Measurements from ENCODE around the gene ELOVL5. TPM values are rescaled to one million over a fixed set of nuclear protein-coding genes. Genes with fewer than 3 reads are reported as not detected.

ELOVL5 gene
- total RNA-seq, 4 donors from 2014 or later: 58.4 to 97.0 (median 69.7) TPM

- peak; percentile 54 to 99 for TF ChIP-seq EP300 (IDR thresholded peaks at IDR 0.05)
- TF ChIP-seq CTCF (IDR thresholded peaks at IDR 0.05): peak in 1 of 5 experiments; percentile 30
- peak; percentile 49 to 91 for TF ChIP-seq POLR2A (IDR thresholded peaks at IDR 0.05)
- H3K27me3 ChIP-seq: no peaks in the 10 kb centered on the region
- peak; percentile 92 to 94 for DNase-seq (ENCODE audit: low spot score in 2 of 2)
- WGBS, 2 donors: 1% methylated on average over 50 to 52 of the region's 73 CpGs
- H3K36me3 ChIP-seq: no peaks in the 10 kb centered on the region
- peak overlapping the region; percentile 53 to 80 (median 62) for H3K4me3 ChIP-seq
- peaks cover 0 to 24% (median 3%) of the 10 kb centered on the region in 4 donors for H3K4me1 ChIP-seq
- peak overlapping the region; percentile 90 to 98 (median 96) for H3K27ac ChIP-seq
- H3K9me3 ChIP-seq: no peaks in the 10 kb centered on the region
Measured at GRCh38 chr6:53359095-53359842, 10.5 kb upstream of the ELOVL5 start.

GRCh38 chr6:53358440-53359094, 9.8 kb upstream of the ELOVL5 start:
- no peak for DNase-seq (ENCODE audit: low spot score in 2 of 2)
- peak overlapping the region; percentile 90 to 98 (median 96) for H3K27ac ChIP-seq
- no peaks in the 10 kb centered on the region for H3K27me3 ChIP-seq
- WGBS, 2 donors: 29 to 31% methylated on average over 17 of the region's 17 CpGs
- H3K4me1 ChIP-seq: peaks cover 0 to 24% (median 3%) of the 10 kb centered on the region in 4 donors
- TF ChIP-seq POLR2A (IDR thresholded peaks at IDR 0.05) (no peak), CTCF (IDR thresholded peaks at IDR 0.05) (no peak), EP300 (IDR thresholded peaks at IDR 0.05) (no peak)
- no peaks in the 10 kb centered on the region for H3K9me3 ChIP-seq
- no peaks in the 10 kb centered on the region for H3K36me3 ChIP-seq
- H3K4me3 ChIP-seq: peak overlapping the region; percentile 53 to 80 (median 62)

- Histone ChIP-seq H3K36me3 (no peaks in the 10 kb centered on the region), H3K27ac (peak overlapping the region in 3 of 4 donors; percentile 96 to 98 (median 97)), H3K4me1 (peaks cover 0 to 24% (median 3%) of the 10 kb centered on the region in 4 donors), H3K27me3 (no peaks in the 10 kb centered on the region), H3K9me3 (no peaks in the 10 kb centered on the region), H3K4me3 (no peak overlapping the region)
- no peak for DNase-seq (ENCODE audit: low spot score in 2 of 2)
- WGBS, 2 donors: 76 to 78% methylated on average over 7 of the region's 7 CpGs
- TF ChIP-seq CTCF (IDR thresholded peaks at IDR 0.05) (no peak), EP300 (IDR thresholded peaks at IDR 0.05) (no peak), POLR2A (IDR thresholded peaks at IDR 0.05) (no peak)
Measured at GRCh38 chr6:53357576-53358360, 9.0 kb upstream of the ELOVL5 start.

- no peak for TF ChIP-seq EP300 (IDR thresholded peaks at IDR 0.05)
- no peak for TF ChIP-seq CTCF (IDR thresholded peaks at IDR 0.05)
- TF ChIP-seq POLR2A (IDR thresholded peaks at IDR 0.05): no peak
- 83 to 97% methylated on average over 1 of the region's 1 CpG for WGBS, 2 donors
- H3K27me3 ChIP-seq: no peaks in the 10 kb centered on the region
- H3K4me3 ChIP-seq: no peak overlapping the region
- H3K36me3 ChIP-seq: no peaks in the 10 kb centered on the region
- peaks cover 0 to 11% (median 2%) of the 10 kb centered on the region in 4 donors for H3K4me1 ChIP-seq
- H3K27ac ChIP-seq: no peak overlapping the region
- no peak for DNase-seq (ENCODE audit: low spot score in 2 of 2)
- H3K9me3 ChIP-seq: no peaks in the 10 kb centered on the region
Measured at GRCh38 chr6:53353624-53354023, 4.9 kb upstream of the ELOVL5 start.
